Measurements from ENCODE around the gene POU6F1.

POU6F1 gene

DNA sequence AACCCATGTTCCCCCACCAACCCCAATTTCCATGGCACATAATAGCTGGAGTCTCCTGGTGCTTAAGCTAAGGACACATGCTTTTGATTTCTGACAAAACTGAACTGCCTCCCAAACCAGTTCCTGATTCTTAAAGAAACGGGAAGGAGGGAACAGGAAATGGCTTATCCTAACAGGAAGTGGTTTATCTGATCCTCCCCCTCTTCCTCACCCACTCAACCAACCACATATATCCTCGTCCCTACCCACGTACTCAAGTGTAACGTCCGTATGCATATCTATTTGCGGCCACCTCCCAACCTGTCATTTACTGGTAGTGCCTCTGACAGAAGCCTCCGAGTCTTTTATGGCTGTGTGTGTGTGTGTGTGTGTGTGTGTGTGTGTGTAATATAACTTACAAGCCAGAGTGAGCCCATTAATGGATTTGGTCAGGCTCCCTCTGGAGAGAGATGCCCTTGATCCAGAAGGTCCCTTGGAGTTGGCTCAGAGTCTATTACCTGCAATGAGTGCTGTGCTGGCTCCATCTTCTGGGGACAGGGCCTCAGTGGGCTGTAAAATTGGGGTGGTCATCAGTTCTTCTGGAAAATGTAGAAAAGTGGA, 28.5 kb upstream of the POU6F1 start:
- TF ChIP-seq CEBPB (IDR thresholded peaks at IDR 0.05) = no peak
- TF ChIP-seq RAD21 (IDR thresholded peaks at IDR 0.05; ENCODE audit: low read depth) = peak; percentile 34

DNA sequence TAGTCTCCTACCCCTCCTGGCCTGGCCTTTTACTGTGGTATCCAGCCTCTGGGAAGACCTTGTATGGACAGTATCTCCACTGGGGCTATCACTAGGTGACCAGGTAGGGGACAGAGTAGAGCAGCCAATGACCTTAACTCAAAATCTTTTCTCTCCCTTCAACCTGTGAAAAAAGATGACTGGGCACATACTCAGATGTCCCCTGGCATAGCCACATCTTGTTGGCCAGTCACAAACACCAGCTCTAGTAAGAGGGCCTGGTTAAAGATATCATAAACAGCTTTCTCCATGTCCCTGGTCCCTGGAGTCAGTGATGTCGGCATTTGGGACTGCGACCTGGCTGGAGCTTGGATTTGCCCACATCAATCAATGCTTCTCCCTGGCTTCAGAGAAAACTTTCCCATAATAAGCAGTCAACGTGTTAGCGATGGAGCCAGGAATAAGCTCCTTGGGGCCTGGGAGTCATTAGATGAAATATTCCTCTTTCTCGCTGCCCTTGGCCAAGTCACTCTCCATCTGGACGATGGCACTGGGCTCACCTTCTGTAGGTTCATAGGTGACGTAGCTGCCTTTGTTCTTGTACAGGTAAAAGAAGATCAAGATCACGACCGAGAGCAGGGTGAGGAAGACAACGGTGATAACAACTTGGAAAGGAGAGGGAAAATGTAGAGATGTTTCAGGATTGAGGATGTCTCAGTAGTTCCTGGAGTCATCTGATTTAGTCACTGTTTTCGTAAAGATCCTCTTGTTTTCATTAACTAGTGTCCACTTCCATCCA, 27.8 kb upstream of the POU6F1 start:
- no peak for TF ChIP-seq MAX (IDR thresholded peaks at IDR 0.05)
- TF ChIP-seq TCF12 (IDR thresholded peaks at IDR 0.05; ENCODE audit: low read depth) = no peak
- no peak for TF ChIP-seq NFIC (IDR thresholded peaks at IDR 0.05)
- TF ChIP-seq TAF1 (IDR thresholded peaks at IDR 0.05; ENCODE audit: low read depth) = no peak
- TF ChIP-seq EGR1 (IDR thresholded peaks at IDR 0.05) = no peak
- no peak for TF ChIP-seq CEBPB (IDR thresholded peaks at IDR 0.05)
- TF ChIP-seq, protein P1, sequence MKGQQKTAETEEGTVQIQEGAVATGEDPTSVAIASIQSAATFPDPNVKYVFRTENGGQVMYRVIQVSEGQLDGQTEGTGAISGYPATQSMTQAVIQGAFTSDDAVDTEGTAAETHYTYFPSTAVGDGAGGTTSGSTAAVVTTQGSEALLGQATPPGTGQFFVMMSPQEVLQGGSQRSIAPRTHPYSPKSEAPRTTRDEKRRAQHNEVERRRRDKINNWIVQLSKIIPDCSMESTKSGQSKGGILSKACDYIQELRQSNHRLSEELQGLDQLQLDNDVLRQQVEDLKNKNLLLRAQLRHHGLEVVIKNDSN (IDR thresholded peaks at IDR 0.05) = no peak
- TF ChIP-seq YY1 (IDR thresholded peaks at IDR 0.05; ENCODE audit: low read depth) = no peak
- no peak for TF ChIP-seq RAD21 (IDR thresholded peaks at IDR 0.05; ENCODE audit: low read depth)
- TF ChIP-seq FOXM1 (IDR thresholded peaks at IDR 0.05; ENCODE audit: borderline replicate concordance, low read depth) = no peak
- no peak for TF ChIP-seq EP300 (IDR thresholded peaks at IDR 0.05; ENCODE audit: borderline replicate concordance)

DNA sequence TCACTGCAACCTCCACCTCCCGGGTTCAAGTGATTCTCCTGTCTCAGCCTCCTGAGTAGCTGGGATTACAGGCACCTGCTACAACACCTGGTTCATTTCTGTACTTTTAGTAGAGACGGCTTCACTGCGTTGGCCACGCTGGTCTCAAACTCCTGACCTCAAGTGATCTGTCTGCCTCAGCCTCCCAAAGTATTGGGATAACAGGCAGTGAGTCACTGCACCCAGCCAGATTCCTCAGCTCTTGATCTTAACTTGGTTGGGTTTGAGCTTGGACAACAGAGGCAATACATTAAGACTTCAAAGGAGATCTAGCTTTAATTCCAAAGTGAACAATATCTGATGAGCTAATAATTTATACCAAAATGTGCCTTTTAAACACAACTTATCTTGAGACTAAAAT, 26.4 kb upstream of the POU6F1 start:
- no peak for TF ChIP-seq TAF1 (IDR thresholded peaks at IDR 0.05; ENCODE audit: low read depth)

DNA sequence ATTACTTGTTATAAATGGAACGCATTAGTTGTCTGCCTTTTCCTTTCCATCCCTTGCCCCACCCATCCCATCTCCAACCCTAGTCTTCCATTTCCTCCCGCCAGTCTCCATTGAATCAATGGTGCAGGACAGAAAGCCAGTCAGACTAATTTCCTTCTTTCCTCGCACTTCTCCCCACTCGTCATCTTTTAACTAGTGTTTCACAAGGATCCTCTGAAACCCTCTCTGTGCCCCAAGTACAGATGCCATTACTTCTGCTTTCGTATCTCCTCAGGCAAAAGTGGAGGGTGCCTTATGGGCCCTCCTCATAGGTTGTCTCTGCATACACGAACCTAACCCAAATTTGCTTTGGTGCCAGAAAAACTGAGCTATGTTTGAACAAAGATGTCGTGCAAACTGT, 25.0 kb upstream of the POU6F1 start:
- no peak for TF ChIP-seq REST (IDR thresholded peaks at IDR 0.05; ENCODE audit: low read depth)
- no peak for TF ChIP-seq CREB1 (IDR thresholded peaks at IDR 0.05; ENCODE audit: low read depth)
- TF ChIP-seq, protein P1 (IDR thresholded peaks at IDR 0.05) = no peak
- TF ChIP-seq MAX (IDR thresholded peaks at IDR 0.05) = no peak
- TF ChIP-seq TAF1 (IDR thresholded peaks at IDR 0.05; ENCODE audit: low read depth) = no peak
- TF ChIP-seq ZBTB7A (IDR thresholded peaks at IDR 0.05; ENCODE audit: low read depth) = no peak
- TF ChIP-seq TCF12 (IDR thresholded peaks at IDR 0.05; ENCODE audit: low read depth) = no peak
- TF ChIP-seq EP300 (IDR thresholded peaks at IDR 0.05; ENCODE audit: borderline replicate concordance) = no peak
- TF ChIP-seq EGR1 (IDR thresholded peaks at IDR 0.05) = no peak
- no peak for TF ChIP-seq RAD21 (IDR thresholded peaks at IDR 0.05; ENCODE audit: low read depth)
- no peak for TF ChIP-seq TEAD4 (IDR thresholded peaks at IDR 0.05)
- no peak for TF ChIP-seq YY1 (IDR thresholded peaks at IDR 0.05; ENCODE audit: low read depth)
- no peak for TF ChIP-seq NFIC (IDR thresholded peaks at IDR 0.05)
- TF ChIP-seq CEBPB (IDR thresholded peaks at IDR 0.05) = no peak
- TF ChIP-seq FOXM1 (IDR thresholded peaks at IDR 0.05; ENCODE audit: borderline replicate concordance, low read depth) = no peak

- no peak for TF ChIP-seq EGR1 (IDR thresholded peaks at IDR 0.05)
- TF ChIP-seq TAF1 (IDR thresholded peaks at IDR 0.05; ENCODE audit: low read depth) = no peak
These were observed 24.3 kb upstream of the POU6F1 start for GRCh38 chr12:51242120-51242519.

DNA sequence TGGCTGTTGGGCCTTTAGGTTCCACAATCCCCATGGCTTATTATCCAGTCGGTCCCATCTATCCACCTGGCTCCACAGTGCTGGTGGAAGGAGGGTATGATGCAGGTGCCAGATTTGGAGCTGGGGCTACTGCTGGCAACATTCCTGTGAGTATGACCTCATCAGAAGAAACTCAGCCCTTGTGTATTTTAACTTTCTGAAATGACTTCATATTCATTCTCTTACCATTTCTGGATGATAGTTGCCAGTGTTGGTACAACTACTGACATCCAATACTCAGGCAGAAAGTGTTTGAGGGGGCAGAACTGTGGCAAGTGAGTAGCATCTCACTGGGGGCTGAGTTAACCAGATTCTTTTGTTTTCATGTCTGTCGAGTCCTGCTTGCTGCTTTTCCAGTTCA, 23.1 kb upstream of the POU6F1 start:
- TF ChIP-seq CREB1 (IDR thresholded peaks at IDR 0.05; ENCODE audit: low read depth) (no peak), EGR1 (IDR thresholded peaks at IDR 0.05) (no peak), RAD21 (IDR thresholded peaks at IDR 0.05; ENCODE audit: low read depth) (no peak), CEBPB (IDR thresholded peaks at IDR 0.05) (no peak), ZBTB7A (IDR thresholded peaks at IDR 0.05; ENCODE audit: low read depth) (no peak), TAF1 (IDR thresholded peaks at IDR 0.05; ENCODE audit: low read depth) (no peak), FOXM1 (IDR thresholded peaks at IDR 0.05; ENCODE audit: borderline replicate concordance, low read depth) (no peak), REST (IDR thresholded peaks at IDR 0.05; ENCODE audit: low read depth) (no peak), NFIC (IDR thresholded peaks at IDR 0.05) (no peak)

Data from Ishikawa (cell line).